ENCODE data around the gene PDGFRA. TPM values are rescaled to one million over a fixed set of nuclear protein-coding genes. Genes with fewer than 3 reads are reported as not detected.

The PDGFRA gene
- total RNA-seq, 4 donors from 2014 or later: 92.2 to 164 (median 130) TPM

GRCh38 chr4:54290980-54291379 is 61.9 kb downstream of the PDGFRA start:
- no peak overlapping the region for H3K4me3 ChIP-seq
- no peaks in the 10 kb centered on the region for H3K27me3 ChIP-seq
- TF ChIP-seq POLR2AphosphoS5 (IDR thresholded peaks at IDR 0.05): no peak
- TF ChIP-seq, protein P1, sequence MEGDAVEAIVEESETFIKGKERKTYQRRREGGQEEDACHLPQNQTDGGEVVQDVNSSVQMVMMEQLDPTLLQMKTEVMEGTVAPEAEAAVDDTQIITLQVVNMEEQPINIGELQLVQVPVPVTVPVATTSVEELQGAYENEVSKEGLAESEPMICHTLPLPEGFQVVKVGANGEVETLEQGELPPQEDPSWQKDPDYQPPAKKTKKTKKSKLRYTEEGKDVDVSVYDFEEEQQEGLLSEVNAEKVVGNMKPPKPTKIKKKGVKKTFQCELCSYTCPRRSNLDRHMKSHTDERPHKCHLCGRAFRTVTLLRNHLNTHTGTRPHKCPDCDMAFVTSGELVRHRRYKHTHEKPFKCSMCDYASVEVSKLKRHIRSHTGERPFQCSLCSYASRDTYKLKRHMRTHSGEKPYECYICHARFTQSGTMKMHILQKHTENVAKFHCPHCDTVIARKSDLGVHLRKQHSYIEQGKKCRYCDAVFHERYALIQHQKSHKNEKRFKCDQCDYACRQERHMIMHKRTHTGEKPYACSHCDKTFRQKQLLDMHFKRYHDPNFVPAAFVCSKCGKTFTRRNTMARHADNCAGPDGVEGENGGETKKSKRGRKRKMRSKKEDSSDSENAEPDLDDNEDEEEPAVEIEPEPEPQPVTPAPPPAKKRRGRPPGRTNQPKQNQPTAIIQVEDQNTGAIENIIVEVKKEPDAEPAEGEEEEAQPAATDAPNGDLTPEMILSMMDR (IDR thresholded peaks at IDR 0.05): no peak
- TF ChIP-seq POLR2A (IDR thresholded peaks at IDR 0.05): no peak
- no peak for TF ChIP-seq EP300 (IDR thresholded peaks at IDR 0.05)
- no peak overlapping the region for H3K27ac ChIP-seq
- no peaks in the 10 kb centered on the region for H3K4me1 ChIP-seq
- WGBS, 2 donors (ENCODE audit: low coverage in 1 of 2): 78 to 88% methylated on average over 2 to 3 of the region's 3 CpGs
- H3K9me3 ChIP-seq: no peaks in the 10 kb centered on the region
- ATAC-seq: no peak
- H3K36me3 ChIP-seq: peaks cover 0 to 36% of the 10 kb centered on the region in 2 donors

- peaks cover 0 to 3% of the 10 kb centered on the region in 2 donors for H3K36me3 ChIP-seq
- H3K4me1 ChIP-seq: peaks cover 0 to 14% (median 0%) of the 10 kb centered on the region in 3 donors
- WGBS, 2 donors (ENCODE audit: low coverage in 1 of 2): 37 to 51% methylated on average over 7 of the region's 7 CpGs
- no peaks in the 10 kb centered on the region for H3K27me3 ChIP-seq
- peak; percentile 28 for ATAC-seq
- peaks cover 0 to 10% (median 0%) of the 10 kb centered on the region in 3 donors for H3K9me3 ChIP-seq
- no peak overlapping the region for H3K4me3 ChIP-seq
- H3K27ac ChIP-seq: peak overlapping the region in 2 of 4 donors; percentile 11 to 30
- TF ChIP-seq POLR2AphosphoS5 (IDR thresholded peaks at IDR 0.05) (peak; percentile 39), POLR2A (IDR thresholded peaks at IDR 0.05) (no peak), EP300 (IDR thresholded peaks at IDR 0.05) (no peak)
- TF ChIP-seq, protein P1 (IDR thresholded peaks at IDR 0.05): no peak
Measured at GRCh38 chr4:54296548-54297203, 67.6 kb downstream of the PDGFRA start.

GRCh38 chr4:54308110-54308509 is 79.0 kb downstream of the PDGFRA start:
- Histone ChIP-seq H3K9me3 (peaks cover 0 to 8% (median 0%) of the 10 kb centered on the region in 3 donors), H3K36me3 (no peaks in the 10 kb centered on the region), H3K27ac (no peak overlapping the region), H3K4me1 (no peaks in the 10 kb centered on the region), H3K4me3 (no peak overlapping the region), H3K27me3 (no peaks in the 10 kb centered on the region)
- no peak for TF ChIP-seq EP300 (IDR thresholded peaks at IDR 0.05)
- no peak for TF ChIP-seq POLR2A (IDR thresholded peaks at IDR 0.05)
- no peak for TF ChIP-seq POLR2AphosphoS5 (IDR thresholded peaks at IDR 0.05)
- no peak for ATAC-seq
- WGBS, 2 donors (ENCODE audit: low coverage in 1 of 2): 59 to 67% methylated on average over 2 of the region's 2 CpGs

- TF ChIP-seq POLR2A (IDR thresholded peaks at IDR 0.05) (no peak), POLR2AphosphoS5 (IDR thresholded peaks at IDR 0.05) (no peak), EP300 (IDR thresholded peaks at IDR 0.05) (no peak)
- TF ChIP-seq, protein P1 (IDR thresholded peaks at IDR 0.05): no peak
- 56 to 82% methylated on average over 3 to 4 of the region's 4 CpGs for WGBS, 2 donors (ENCODE audit: low coverage in 1 of 2)
- ATAC-seq: no peak
- Histone ChIP-seq H3K36me3 (no peaks in the 10 kb centered on the region), H3K27me3 (no peaks in the 10 kb centered on the region), H3K4me3 (no peak overlapping the region), H3K27ac (no peak overlapping the region), H3K9me3 (no peaks in the 10 kb centered on the region), H3K4me1 (no peaks in the 10 kb centered on the region)
Measured at GRCh38 chr4:54315561-54316538, 86.8 kb downstream of the PDGFRA start.

DNA sequence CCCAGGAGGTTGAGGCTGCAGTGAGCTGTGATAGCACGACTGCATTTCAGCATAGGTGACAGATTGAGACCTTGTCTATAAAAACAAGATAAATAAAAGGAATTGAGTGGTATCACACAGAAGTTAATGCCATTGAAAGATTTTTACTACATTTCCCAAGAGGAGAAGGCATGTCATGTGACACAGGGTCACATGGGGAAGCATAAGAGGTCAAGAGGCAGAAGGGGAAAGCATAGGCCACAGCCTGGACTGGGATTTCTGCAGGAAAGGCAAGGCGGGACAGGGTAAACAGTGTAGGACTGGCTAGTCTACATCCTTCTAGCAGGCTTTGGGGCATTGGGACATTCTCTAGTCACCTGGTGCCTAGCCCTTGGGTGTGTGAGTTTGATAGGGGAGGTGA is 88.6 kb downstream of the PDGFRA start:
- no peak for ATAC-seq

More for the DNA sequence above, 88.6 kb downstream of the PDGFRA start:
- no peak for TF ChIP-seq POLR2AphosphoS5 (IDR thresholded peaks at IDR 0.05)
- no peak for TF ChIP-seq POLR2A (IDR thresholded peaks at IDR 0.05)
- no peak overlapping the region for H3K4me3 ChIP-seq
- H3K27me3 ChIP-seq: no peaks in the 10 kb centered on the region
- 96 to 100% methylated on average over 1 to 2 of the region's 2 CpGs for WGBS, 2 donors (ENCODE audit: low coverage in 1 of 2)
- no peaks in the 10 kb centered on the region for H3K9me3 ChIP-seq
- no peak overlapping the region for H3K27ac ChIP-seq
- no peaks in the 10 kb centered on the region for H3K36me3 ChIP-seq
- H3K4me1 ChIP-seq: no peaks in the 10 kb centered on the region
